Neutrophil (primary cell): ENCODE data around the gene NOXO1.

Experiments used
- H3K27ac ChIP-seq: fragments of 200-600 bp; sonication (generic); 2 replicates; pipeline ENCODE4 v1.5.1; 2016; ENCODE audit warnings: mild to moderate bottlenecking, moderate library complexity
- H3K27me3 ChIP-seq: fragments of 200-600 bp; sonication (generic); 2 replicates; pipeline ENCODE4 v1.6.0; 2016; ENCODE audit warnings: mild to moderate bottlenecking
- H3K36me3 ChIP-seq: fragments of 200-600 bp; sonication (generic); 2 replicates; pipeline ENCODE4 v1.5.1; 2017
- H3K4me1 ChIP-seq, 2 experiments: fragments of 200-600 bp in 1 of 2; sonication (generic) in 1 of 2; 1 replicate in 1 of 2; 2 replicates in 1 of 2; pipeline versions ENCODE4 v1.5.1 to v1.6.1; 2013 to 2016; ENCODE audit warnings: low read depth in 1 of 2, low read length in 1 of 2, mild to moderate bottlenecking in 1 of 2, moderate library complexity in 1 of 2; ENCODE audit not compliant: control insufficient read depth in 1 of 2, insufficient read depth in 1 of 2
- H3K4me3 ChIP-seq, 2 experiments: fragments of 200-600 bp in 1 of 2; sonication (generic) in 1 of 2; 1 replicate in 1 of 2; 2 replicates in 1 of 2; pipeline ENCODE4 v1.5.1; 2013 to 2016; ENCODE audit warnings: low read depth in 1 of 2, low read length in 1 of 2, mild to moderate bottlenecking in 1 of 2, moderate library complexity in 1 of 2
- H3K9me3 ChIP-seq: fragments of 200-600 bp; sonication (generic); 2 replicates; pipeline ENCODE4 v1.5.1; 2016
- TF ChIP-seq, protein P1 (sequence below): fragments of 200-600 bp; sonication (generic); IDR thresholded peaks from 2 replicates; pipeline ENCODE4 v1.5.1; 2016; ENCODE audit warnings: antibody characterized with exemption

Gene NOXO1

DNA sequence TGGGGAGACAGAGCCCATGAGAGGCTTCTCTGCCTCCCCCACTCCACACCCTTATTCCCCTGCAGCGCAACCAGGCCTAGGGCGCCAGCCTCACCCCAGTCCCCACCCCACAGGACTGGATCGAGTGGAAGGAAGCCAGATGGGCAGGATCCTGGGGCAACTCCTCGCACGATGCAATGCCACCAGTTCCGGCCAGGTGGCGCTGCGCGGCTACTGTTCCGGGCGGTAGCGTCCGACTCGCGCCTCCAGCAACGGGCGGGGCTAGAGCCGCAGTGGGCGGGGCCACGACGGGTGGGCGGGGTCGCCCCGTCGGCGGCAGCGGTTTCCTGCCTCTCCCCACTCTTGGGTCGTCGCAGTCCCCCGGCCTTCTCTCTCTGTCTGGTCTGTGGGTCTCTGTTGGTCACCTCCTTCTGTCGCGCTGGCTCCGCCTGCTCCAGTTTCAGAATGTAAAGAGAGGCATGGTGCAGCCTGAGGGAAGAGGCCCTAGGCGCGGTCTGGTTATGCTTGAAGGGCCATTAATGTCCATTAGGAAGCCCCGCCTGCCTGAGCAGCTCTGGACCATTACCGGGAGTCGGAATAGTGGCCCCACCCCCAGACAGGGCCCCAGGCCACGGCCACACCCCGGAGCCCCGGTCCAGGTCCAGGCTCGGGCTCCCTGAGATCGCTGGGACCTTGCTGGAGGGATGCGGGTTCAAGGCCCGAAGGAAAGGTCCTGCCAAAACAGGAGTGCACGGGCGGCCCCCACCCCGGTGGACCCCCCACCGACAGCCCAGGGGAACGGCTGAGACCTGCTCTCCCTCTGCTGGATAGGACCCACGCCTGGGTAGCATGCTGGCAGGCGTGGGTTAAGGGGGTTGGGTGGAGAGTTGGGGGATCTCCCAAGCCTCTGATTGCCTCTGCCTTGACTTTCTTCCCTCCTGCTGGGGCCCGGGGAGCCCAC lies 42.1 kb upstream of the NOXO1 start:
- peaks cover 10 to 22% of the 10 kb centered on the region in 2 experiments for H3K4me1 ChIP-seq
- TF ChIP-seq, protein P1, sequence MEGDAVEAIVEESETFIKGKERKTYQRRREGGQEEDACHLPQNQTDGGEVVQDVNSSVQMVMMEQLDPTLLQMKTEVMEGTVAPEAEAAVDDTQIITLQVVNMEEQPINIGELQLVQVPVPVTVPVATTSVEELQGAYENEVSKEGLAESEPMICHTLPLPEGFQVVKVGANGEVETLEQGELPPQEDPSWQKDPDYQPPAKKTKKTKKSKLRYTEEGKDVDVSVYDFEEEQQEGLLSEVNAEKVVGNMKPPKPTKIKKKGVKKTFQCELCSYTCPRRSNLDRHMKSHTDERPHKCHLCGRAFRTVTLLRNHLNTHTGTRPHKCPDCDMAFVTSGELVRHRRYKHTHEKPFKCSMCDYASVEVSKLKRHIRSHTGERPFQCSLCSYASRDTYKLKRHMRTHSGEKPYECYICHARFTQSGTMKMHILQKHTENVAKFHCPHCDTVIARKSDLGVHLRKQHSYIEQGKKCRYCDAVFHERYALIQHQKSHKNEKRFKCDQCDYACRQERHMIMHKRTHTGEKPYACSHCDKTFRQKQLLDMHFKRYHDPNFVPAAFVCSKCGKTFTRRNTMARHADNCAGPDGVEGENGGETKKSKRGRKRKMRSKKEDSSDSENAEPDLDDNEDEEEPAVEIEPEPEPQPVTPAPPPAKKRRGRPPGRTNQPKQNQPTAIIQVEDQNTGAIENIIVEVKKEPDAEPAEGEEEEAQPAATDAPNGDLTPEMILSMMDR, result peak; percentile 99
- no peak overlapping the region for H3K27ac ChIP-seq
- H3K36me3 ChIP-seq, result no peaks in the 10 kb centered on the region
- peak overlapping the region; percentile 57 to 66 for H3K4me3 ChIP-seq
- H3K27me3 ChIP-seq, result peaks cover 99% of the 10 kb centered on the region
- no peaks in the 10 kb centered on the region for H3K9me3 ChIP-seq

DNA sequence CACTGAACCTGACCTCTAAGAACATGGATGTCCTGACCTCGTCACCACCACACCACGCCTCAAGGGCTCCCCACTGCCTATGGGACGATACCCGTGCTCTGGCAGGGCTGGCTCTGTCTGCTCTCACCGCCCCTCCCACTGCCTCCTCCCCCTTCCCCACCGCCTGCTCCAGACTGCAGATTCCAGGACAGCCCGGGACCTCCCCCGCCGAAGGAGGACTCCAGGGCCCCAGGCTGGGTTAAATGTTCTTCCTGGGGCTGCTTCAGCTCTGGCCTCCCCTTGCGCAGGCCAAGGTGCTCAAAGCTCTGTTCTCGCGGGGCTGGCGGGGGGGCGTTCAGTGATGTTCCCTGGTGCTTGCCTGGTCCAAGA lies 41.4 kb upstream of the NOXO1 start:
- Histone ChIP-seq H3K4me1 (peaks cover 10 to 22% of the 10 kb centered on the region in 2 experiments), H3K9me3 (no peaks in the 10 kb centered on the region), H3K36me3 (no peaks in the 10 kb centered on the region), H3K27ac (no peak overlapping the region), H3K4me3 (peak overlapping the region; percentile 57 to 66), H3K27me3 (peaks cover 99% of the 10 kb centered on the region)
- TF ChIP-seq, protein P1, result no peak

DNA sequence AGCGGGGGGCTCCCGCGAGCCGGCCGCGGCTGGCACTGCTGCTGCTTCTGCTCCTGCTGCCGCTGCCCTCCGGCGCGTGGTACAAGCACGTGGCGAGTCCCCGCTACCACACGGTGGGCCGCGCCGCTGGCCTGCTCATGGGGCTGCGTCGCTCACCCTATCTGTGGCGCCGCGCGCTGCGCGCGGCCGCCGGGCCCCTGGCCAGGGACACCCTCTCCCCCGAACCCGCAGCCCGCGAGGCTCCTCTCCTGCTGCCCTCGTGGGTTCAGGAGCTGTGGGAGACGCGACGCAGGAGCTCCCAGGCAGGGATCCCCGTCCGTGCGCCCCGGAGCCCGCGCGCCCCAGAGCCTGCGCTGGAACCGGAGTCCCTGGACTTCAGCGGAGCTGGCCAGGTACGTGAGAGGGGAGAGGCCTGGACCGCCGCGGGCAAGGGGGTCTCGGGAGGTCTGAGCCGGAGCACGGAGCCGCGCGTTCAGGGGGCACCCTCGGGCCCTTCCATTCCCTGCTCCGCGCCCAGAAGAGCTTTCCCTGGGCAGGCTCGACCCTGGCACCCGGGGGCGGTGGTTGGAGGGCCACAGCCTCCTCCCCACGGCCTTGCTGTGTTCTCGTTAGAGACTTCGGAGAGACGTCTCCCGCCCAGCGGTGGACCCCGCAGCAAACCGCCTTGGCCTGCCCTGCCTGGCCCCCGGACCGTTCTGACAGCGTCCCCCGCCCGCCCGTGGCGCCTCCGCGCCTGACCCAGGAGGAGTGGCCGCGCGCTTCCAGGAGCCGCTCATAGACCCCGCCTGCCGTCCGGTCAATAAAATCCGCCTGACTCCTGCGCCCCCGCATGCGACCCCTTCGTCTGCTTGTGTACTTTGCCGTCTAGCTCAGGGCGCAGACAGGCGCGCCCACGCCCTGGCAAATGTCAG lies 38.9 kb upstream of the NOXO1 start:
- Histone ChIP-seq H3K27me3 (peaks cover 85% of the 10 kb centered on the region), H3K36me3 (no peaks in the 10 kb centered on the region), H3K4me3 (no peak overlapping the region), H3K4me1 (peaks cover 10 to 12% of the 10 kb centered on the region in 2 experiments), H3K9me3 (no peaks in the 10 kb centered on the region), H3K27ac (no peak overlapping the region)
- TF ChIP-seq, protein P1, result no peak

DNA sequence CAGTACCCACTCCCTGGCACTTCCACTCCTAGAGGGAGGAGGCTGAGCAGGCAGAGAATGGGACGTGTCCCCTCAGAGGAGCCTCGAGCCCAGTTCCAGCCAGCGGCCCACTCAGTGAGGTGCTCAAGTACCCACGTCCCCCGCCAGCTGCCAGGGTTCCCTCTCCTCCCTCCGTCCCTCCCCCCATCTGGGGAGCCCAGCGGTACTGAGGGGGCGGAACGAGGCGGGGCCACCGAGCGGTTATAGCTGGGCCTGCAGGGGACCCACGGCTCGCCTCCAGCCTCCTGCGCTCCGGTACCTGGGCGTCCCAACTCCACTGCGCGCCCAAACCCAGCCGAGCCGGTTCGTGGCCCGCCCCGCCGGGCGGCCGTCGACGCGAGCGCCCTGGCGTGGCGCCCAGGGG lies 38.2 kb upstream of the NOXO1 start, which contains the start of gene NPW:
TSS of gene NPW (plus strand) at position 268 of the 403 bp plus-strand sequence.
- TF ChIP-seq, protein P1, result no peak
- Histone ChIP-seq H3K4me1 (peaks cover 10 to 12% of the 10 kb centered on the region in 2 experiments), H3K9me3 (no peaks in the 10 kb centered on the region), H3K27ac (no peak within 1 kb of the TSS), H3K4me3 (no peak within 1 kb of the TSS), H3K36me3 (no peaks in the 10 kb centered on the region), H3K27me3 (peaks cover 79% of the 10 kb centered on the region)

DNA sequence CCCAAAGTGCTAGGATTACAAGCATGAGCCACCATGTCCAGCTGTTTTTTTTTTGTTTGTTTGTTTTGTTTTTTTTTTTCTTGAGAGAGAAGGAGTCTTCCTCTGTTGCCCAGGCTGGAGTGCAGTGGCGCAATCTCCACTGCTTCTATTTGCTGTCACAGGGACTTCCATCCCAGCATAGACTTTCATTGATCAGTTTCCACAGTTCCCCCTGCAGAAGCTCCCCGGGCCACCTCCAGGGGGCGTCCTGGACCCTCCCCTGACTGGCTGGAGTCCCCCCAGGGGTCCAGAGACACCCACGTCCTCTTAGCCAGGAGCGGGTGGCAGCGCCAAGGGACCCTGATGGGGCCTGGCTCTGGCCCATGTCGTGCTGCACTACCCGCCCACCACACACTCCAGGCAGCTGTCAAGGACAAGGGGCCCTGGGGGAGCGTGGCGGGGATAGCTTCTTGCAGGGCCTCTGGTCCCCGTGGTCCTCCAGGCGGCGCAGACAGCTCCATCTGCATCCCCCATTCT lies 35.2 kb upstream of the NOXO1 start:
- Histone ChIP-seq H3K4me1 (no peaks in the 10 kb centered on the region), H3K36me3 (no peaks in the 10 kb centered on the region), H3K4me3 (no peak overlapping the region), H3K9me3 (no peaks in the 10 kb centered on the region), H3K27me3 (peaks cover 49% of the 10 kb centered on the region), H3K27ac (no peak overlapping the region)
- TF ChIP-seq, protein P1, result no peak
